WTC11 (cell line): Measurements from ENCODE around the gene EBF3. TPM values are rescaled to one million over a fixed set of nuclear protein-coding genes. Genes with fewer than 3 reads are reported as not detected.

Experiments
- ATAC-seq: fragments of 200-7000 bp; cut with Tn5 transposase; 2 replicates; pipeline ENCODE4 v1.10.0; 2021; ENCODE audit warnings: mild to moderate bottlenecking, moderate library complexity
- CTCF ChIA-PET: fragments of 300-600 bp; sonication (Branson Sonifier 250); formaldehyde crosslinking; loops from one replicate; lab custom pipeline; 2021; ENCODE audit warnings: antibody characterized with exemption; lab: Charles Lee
- POLR2A ChIA-PET: fragments of 350-600 bp; sonication (Branson Sonifier 250); formaldehyde crosslinking; loops from one replicate; lab custom pipeline; 2021; ENCODE audit warnings: antibody characterized with exemption; lab: Charles Lee
- DNase-seq: peaks from one replicate; pipeline ENCODE4 v3.0.0; 2021; ENCODE audit warnings: low spot score
- H3K27ac Mint-ChIP-seq: 2 replicates; pipeline ENCODE4 v1.8.0; 2021; ENCODE audit warnings: mixed read lengths
- H3K27me3 Mint-ChIP-seq: 2 replicates; pipeline ENCODE4 v1.8.0; 2021; ENCODE audit warnings: low read depth, mild to moderate bottlenecking, moderate library complexity, mixed read lengths
- H3K36me3 Mint-ChIP-seq: 2 replicates; pipeline ENCODE4 v1.8.0; 2021; ENCODE audit warnings: mixed read lengths
- H3K4me1 Mint-ChIP-seq: 2 replicates; pipeline ENCODE4 v1.8.0; 2022; ENCODE audit warnings: mixed read lengths
- H3K4me3 Mint-ChIP-seq: 2 replicates; pipeline ENCODE4 v1.8.0; 2021; ENCODE audit warnings: mild to moderate bottlenecking, moderate library complexity, mixed read lengths
- H3K9me3 Mint-ChIP-seq: 2 replicates; pipeline ENCODE4 v1.8.0; 2021; ENCODE audit warnings: mixed read lengths
- ARID4B ChIP-seq: sonication (generic); formaldehyde crosslinking; IDR thresholded peaks from 2 replicates; pipeline ENCODE4 v1.8.0; 2023; ENCODE audit warnings: missing genetic modification reagents, mild to moderate bottlenecking, borderline replicate concordance
- ATF3 ChIP-seq: sonication (generic); formaldehyde crosslinking; conservative IDR thresholded peaks from 2 replicates; pipeline ENCODE4 v1.8.1; 2022; ENCODE audit warnings: mild to moderate bottlenecking, missing genetic modification reagents
- CTCF ChIP-seq: fragments of 200-600 bp; IDR thresholded peaks from 2 replicates; pipeline ENCODE4 v1.8.0; 2022; ENCODE audit warnings: antibody characterized with exemption
- E2F1 ChIP-seq: sonication (generic); formaldehyde crosslinking; IDR thresholded peaks from 2 replicates; pipeline ENCODE4 v1.8.0; 2022; ENCODE audit warnings: mild to moderate bottlenecking, missing genetic modification reagents
- ELF4 ChIP-seq: sonication (generic); formaldehyde crosslinking; IDR thresholded peaks from 2 replicates; pipeline ENCODE4 v1.8.1; 2022; ENCODE audit warnings: low read depth, mild to moderate bottlenecking, moderate library complexity, missing genetic modification reagents
- ERG ChIP-seq: fragments of 250-450 bp; sonication (Bioruptor Pico); IDR thresholded peaks from 2 replicates; pipeline ENCODE4 v1.8.0; 2021; ENCODE audit warnings: mild to moderate bottlenecking
- FOXP4 ChIP-seq: sonication (generic); formaldehyde crosslinking; IDR thresholded peaks from 2 replicates; pipeline ENCODE4 v1.8.0; 2022; ENCODE audit warnings: mild to moderate bottlenecking, missing genetic modification reagents
- GABPB1 ChIP-seq: sonication (generic); formaldehyde crosslinking; IDR thresholded peaks from 2 replicates; pipeline ENCODE4 v1.8.1; 2023; ENCODE audit warnings: mild to moderate bottlenecking, missing genetic modification reagents
- IRF1 ChIP-seq: sonication (generic); formaldehyde crosslinking; IDR thresholded peaks from 2 replicates; pipeline ENCODE4 v1.8.0; 2023; ENCODE audit warnings: missing genetic modification reagents
- JUN ChIP-seq: sonication (generic); formaldehyde crosslinking; IDR thresholded peaks from 2 replicates; pipeline ENCODE4 v1.8.0; 2023; ENCODE audit warnings: mild to moderate bottlenecking, missing genetic modification reagents
- MXD4 ChIP-seq: fragments of 250-450 bp; sonication (Bioruptor Pico); IDR thresholded peaks from 2 replicates; pipeline ENCODE4 v1.8.0; 2021; ENCODE audit warnings: mild to moderate bottlenecking, moderate library complexity, borderline replicate concordance
- TEAD1 ChIP-seq: sonication (generic); formaldehyde crosslinking; IDR thresholded peaks from 2 replicates; pipeline ENCODE4 v1.8.0; 2022; ENCODE audit warnings: mild to moderate bottlenecking, missing genetic modification reagents
- USF2 ChIP-seq: sonication (generic); formaldehyde crosslinking; IDR thresholded peaks from 2 replicates; pipeline ENCODE4 v1.8.1; 2023; ENCODE audit warnings: mild to moderate bottlenecking, missing genetic modification reagents, moderate library complexity
- ZNF219 ChIP-seq: sonication (generic); formaldehyde crosslinking; IDR thresholded peaks from 2 replicates; pipeline ENCODE4 v1.8.0; 2023; ENCODE audit warnings: missing genetic modification reagents, mild to moderate bottlenecking, borderline replicate concordance
- ZSCAN18 ChIP-seq: fragments of 250-450 bp; sonication (Bioruptor Pico); IDR thresholded peaks from 2 replicates; pipeline ENCODE4 v2.1.2; 2022; ENCODE audit warnings: mild to moderate bottlenecking, moderate library complexity
- total RNA-seq: library from RNA; stranded (reverse); gene quantifications from 3 replicates; pipeline ENCODE4 v1.2.3, GENCODE V29; 2021

EBF3 gene
- total RNA-seq, 1 experiment from 2014 or later, result 1.2 TPM

GRCh38 chr10:129935867-129936152 is 28.3 kb downstream of the EBF3 start (continued):
- TF ChIP-seq E2F1, result no peak
- TF ChIP-seq FOXP4, result no peak
- TF ChIP-seq ZSCAN18, result no peak
- no peak for TF ChIP-seq MXD4 (CRISPR knock-in tag)
- no peak for TF ChIP-seq ERG (CRISPR knock-in tag)
- TF ChIP-seq JUN, result no peak
- no peak for TF ChIP-seq ELF4

- Mint-ChIP-seq H3K27ac (no peak overlapping the region), H3K4me1 (peaks cover 4% of the 10 kb centered on the region; the same call in 1 of the 2 replicates), H3K4me3 (no peak overlapping the region)
- POLR2A ChIA-PET, result no interaction called here
- DNase-seq, result no peak
- TF ChIP-seq TEAD1 (CRISPR knock-in tag) (no peak), CTCF (no peak), MXD4 (CRISPR knock-in tag) (no peak), USF2 (no peak), ATF3 (CRISPR knock-in tag) (no peak), GABPB1 (no peak)
- TF ChIP-seq, all 79 proteins: peak for 0
- Mint-ChIP-seq H3K36me3 (no peaks in the 10 kb centered on the region), H3K27me3 (no peaks in the 10 kb centered on the region; the same call in 1 of the 2 replicates), H3K9me3 (no peaks in the 10 kb centered on the region)
- CTCF ChIA-PET, result no interaction called here
- no peak for ATAC-seq
These were observed 28.8 kb downstream of the EBF3 start for GRCh38 chr10:129935102-129935866.

GRCh38 chr10:129934196-129934925 is 29.7 kb downstream of the EBF3 start:
- no peaks in the 10 kb centered on the region for H3K9me3 Mint-ChIP-seq
- no peak for ATAC-seq
- H3K27ac Mint-ChIP-seq, result no peak overlapping the region
- H3K4me1 Mint-ChIP-seq, result peaks cover 4% of the 10 kb centered on the region; the same call in 1 of the 2 replicates
- ChIA-PET POLR2A (interaction anchor here (0.5 kb wide), 1 partner anchor 800 kb away, joined by 3 read pairs; no protein-coding TSS in a partner anchor), CTCF (no interaction called here)
- DNase-seq, result no peak
- TF ChIP-seq IRF1, result no peak
- TF ChIP-seq ARID4B, result no peak
- no peak for TF ChIP-seq ZNF219
- H3K36me3 Mint-ChIP-seq, result no peaks in the 10 kb centered on the region
- no peak overlapping the region for H3K4me3 Mint-ChIP-seq
- no peaks in the 10 kb centered on the region for H3K27me3 Mint-ChIP-seq
